ENCODE results near the gene DLG5.

DLG5 gene

GRCh38 chr10:77742172-77742571, 184.4 kb downstream of the DLG5 start:
- no peaks in the 10 kb centered on the region for H3F3A ChIP-seq (ENCODE audit: low read depth)
- H3K36me3 ChIP-seq (ENCODE audit: insufficient read depth, low read length) = no peaks in the 10 kb centered on the region
- H2AFZ ChIP-seq (ENCODE audit: low read length) = no peak overlapping the region
- no peaks in the 10 kb centered on the region; the same call in 1 of the 2 replicates for H3K9me3 ChIP-seq (ENCODE audit: insufficient read depth, low read depth, low read length)
- no peaks in the 10 kb centered on the region for H3K79me2 ChIP-seq (ENCODE audit: insufficient read depth, low read length)
- no peaks in the 10 kb centered on the region for H3K4me1 ChIP-seq (ENCODE audit: insufficient read depth, low read length, poor library complexity, severe bottlenecking)
- no peak for TF ChIP-seq EZH2phosphoT487 (IDR thresholded peaks at IDR 0.05; ENCODE audit: borderline replicate concordance)
- no peak for TF ChIP-seq CTCF (conservative IDR thresholded peaks at IDR 0.05; ENCODE audit: low read length)
- H4K20me1 ChIP-seq (ENCODE audit: insufficient read depth, low read length, poor library complexity, severe bottlenecking) = no peaks in the 10 kb centered on the region
- H3K9ac ChIP-seq (ENCODE audit: low read depth, low read length, poor library complexity, severe bottlenecking) = no peak overlapping the region
- H3K27me3 ChIP-seq (ENCODE audit: insufficient read depth, low read length, poor library complexity, severe bottlenecking) = no peaks in the 10 kb centered on the region
- no peaks in the 10 kb centered on the region for H3K9me2 ChIP-seq (replicated peaks; ENCODE audit: low read depth, low read length)
- no peak overlapping the region for H3K4me3 ChIP-seq (ENCODE audit: low read length, poor library complexity, severe bottlenecking)
- H3K4me2 ChIP-seq (ENCODE audit: low read depth, low read length, poor library complexity, severe bottlenecking) = no peak overlapping the region

GRCh38 chr10:77741746-77742145, 184.8 kb downstream of the DLG5 start:
- Histone ChIP-seq H2AFZ (ENCODE audit: low read length) (no peak overlapping the region), H3K79me2 (ENCODE audit: insufficient read depth, low read length) (no peaks in the 10 kb centered on the region), H3F3A (ENCODE audit: low read depth) (no peaks in the 10 kb centered on the region), H3K9ac (ENCODE audit: low read depth, low read length, poor library complexity, severe bottlenecking) (no peak overlapping the region), H3K4me1 (ENCODE audit: insufficient read depth, low read length, poor library complexity, severe bottlenecking) (no peaks in the 10 kb centered on the region), H3K4me2 (ENCODE audit: low read depth, low read length, poor library complexity, severe bottlenecking) (no peak overlapping the region), H3K9me2 (replicated peaks; ENCODE audit: low read depth, low read length) (no peaks in the 10 kb centered on the region), H3K4me3 (ENCODE audit: low read length, poor library complexity, severe bottlenecking) (no peak overlapping the region), H3K9me3 (ENCODE audit: insufficient read depth, low read depth, low read length) (no peaks in the 10 kb centered on the region; the same call in 1 of the 2 replicates), H3K36me3 (ENCODE audit: insufficient read depth, low read length) (no peaks in the 10 kb centered on the region), H3K27me3 (ENCODE audit: insufficient read depth, low read length, poor library complexity, severe bottlenecking) (no peaks in the 10 kb centered on the region), H4K20me1 (ENCODE audit: insufficient read depth, low read length, poor library complexity, severe bottlenecking) (no peaks in the 10 kb centered on the region)
- TF ChIP-seq CTCF (conservative IDR thresholded peaks at IDR 0.05; ENCODE audit: low read length) (no peak), EZH2phosphoT487 (IDR thresholded peaks at IDR 0.05; ENCODE audit: borderline replicate concordance) (no peak)

All from Loucy (cell line).